Lower lobe of right lung (tissue), 2 donors: Measurements from ENCODE around the gene RNASEL. TPM values are rescaled to one million over a fixed set of nuclear protein-coding genes. Genes with fewer than 3 reads are reported as not detected.
A peak's percentile ranks its signal among the peaks of the same experiment; 100 is the strongest.

Experiments
- ATAC-seq, 2 donors: fragments of 200-7000 bp; cut with Tn5 transposase; one replicate each; pipeline ENCODE4 v1.9.1; 2020 to 2022; ENCODE audit warnings: mild to moderate bottlenecking in 2 of 2, moderate library complexity in 2 of 2
- DNase-seq: peaks from one replicate; pipeline ENCODE4 v3.0.0-alpha.2; 2020
- H3K27ac ChIP-seq: fragments of 200-600 bp; one replicate; pipeline ENCODE4 v1.8.0; 2022
- H3K27me3 ChIP-seq: fragments of 200-600 bp; one replicate; pipeline ENCODE4 v1.8.0; 2022; ENCODE audit warnings: low read depth
- H3K36me3 ChIP-seq: fragments of 200-600 bp; one replicate; pipeline ENCODE4 v1.8.0; 2022; ENCODE audit warnings: mild to moderate bottlenecking
- H3K4me1 ChIP-seq: fragments of 200-600 bp; one replicate; pipeline ENCODE4 v1.8.0; 2022
- H3K4me3 ChIP-seq: fragments of 200-600 bp; one replicate; pipeline ENCODE4 v1.8.0; 2022; ENCODE audit warnings: mild to moderate bottlenecking
- H3K9me3 ChIP-seq: fragments of 200-600 bp; one replicate; pipeline ENCODE4 v1.8.0; 2022
- intact Hi-C: fragments of 100-400 bp; cut with DNase I; formaldehyde crosslinking; loops from one replicate; pipeline ENCODE4 v1.11.0; 2022
- total RNA-seq: library from RNA; stranded (reverse); fragmentation: NEBNext Ultra II Directional; extraction: Animal tissue kit (Norgen Biotek cat#: 25700); gene quantifications from one replicate; pipeline ENCODE4 v1.2.1, GENCODE V29; 2021
- TF ChIP-seq, protein P1 (sequence below): fragments of 200-600 bp; IDR thresholded peaks from one replicate; pipeline ENCODE4 v1.8.0; 2022; ENCODE audit warnings: antibody characterized with exemption, mild to moderate bottlenecking
- donor health status: DM: no; HTN: yes; CAD: no; lungs with severe emphysema.

RNASEL gene
- total RNA-seq, 1 donor from 2014 or later, result 16.5 TPM

DNA sequence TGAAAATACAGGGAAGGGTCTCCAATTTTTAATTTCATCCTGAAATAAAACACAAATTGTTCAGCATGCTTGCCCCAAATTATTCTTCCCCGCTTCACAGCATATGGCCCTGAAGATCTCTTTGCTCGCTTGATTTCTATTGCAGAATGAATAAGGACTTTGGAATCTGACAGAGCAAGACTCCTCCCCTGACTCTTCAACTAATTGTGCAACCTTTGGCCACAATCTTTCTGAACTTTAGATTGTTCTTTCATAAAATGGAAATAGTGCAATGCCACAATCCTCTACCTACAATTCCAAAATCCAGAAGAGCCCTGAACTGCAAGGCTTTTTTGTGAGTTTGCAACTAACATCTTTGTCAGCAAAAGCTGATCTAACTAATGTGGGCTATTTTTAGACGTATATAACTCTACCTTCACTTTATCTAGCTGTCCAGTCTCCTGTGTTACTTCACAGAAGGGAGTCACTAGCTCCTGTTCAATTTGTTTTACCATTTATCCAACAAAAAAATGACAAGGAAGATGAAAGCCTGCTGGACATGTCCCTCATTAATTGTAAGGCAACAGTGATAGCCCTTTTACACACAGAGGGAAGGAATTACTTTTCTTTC is 13.4 kb downstream of the RNASEL start:
- Histone ChIP-seq H3K36me3 (peaks cover 73% of the 10 kb centered on the region), H3K27ac (no peak overlapping the region), H3K4me1 (peaks cover 10% of the 10 kb centered on the region), H3K9me3 (no peaks in the 10 kb centered on the region), H3K27me3 (no peaks in the 10 kb centered on the region), H3K4me3 (no peak overlapping the region)
- TF ChIP-seq, protein P1, sequence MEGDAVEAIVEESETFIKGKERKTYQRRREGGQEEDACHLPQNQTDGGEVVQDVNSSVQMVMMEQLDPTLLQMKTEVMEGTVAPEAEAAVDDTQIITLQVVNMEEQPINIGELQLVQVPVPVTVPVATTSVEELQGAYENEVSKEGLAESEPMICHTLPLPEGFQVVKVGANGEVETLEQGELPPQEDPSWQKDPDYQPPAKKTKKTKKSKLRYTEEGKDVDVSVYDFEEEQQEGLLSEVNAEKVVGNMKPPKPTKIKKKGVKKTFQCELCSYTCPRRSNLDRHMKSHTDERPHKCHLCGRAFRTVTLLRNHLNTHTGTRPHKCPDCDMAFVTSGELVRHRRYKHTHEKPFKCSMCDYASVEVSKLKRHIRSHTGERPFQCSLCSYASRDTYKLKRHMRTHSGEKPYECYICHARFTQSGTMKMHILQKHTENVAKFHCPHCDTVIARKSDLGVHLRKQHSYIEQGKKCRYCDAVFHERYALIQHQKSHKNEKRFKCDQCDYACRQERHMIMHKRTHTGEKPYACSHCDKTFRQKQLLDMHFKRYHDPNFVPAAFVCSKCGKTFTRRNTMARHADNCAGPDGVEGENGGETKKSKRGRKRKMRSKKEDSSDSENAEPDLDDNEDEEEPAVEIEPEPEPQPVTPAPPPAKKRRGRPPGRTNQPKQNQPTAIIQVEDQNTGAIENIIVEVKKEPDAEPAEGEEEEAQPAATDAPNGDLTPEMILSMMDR, result no peak
- DNase-seq (no peak), ATAC-seq (peak in 1 of 2 donors; percentile 61)
- intact Hi-C loops, result no loop called here

DNA sequence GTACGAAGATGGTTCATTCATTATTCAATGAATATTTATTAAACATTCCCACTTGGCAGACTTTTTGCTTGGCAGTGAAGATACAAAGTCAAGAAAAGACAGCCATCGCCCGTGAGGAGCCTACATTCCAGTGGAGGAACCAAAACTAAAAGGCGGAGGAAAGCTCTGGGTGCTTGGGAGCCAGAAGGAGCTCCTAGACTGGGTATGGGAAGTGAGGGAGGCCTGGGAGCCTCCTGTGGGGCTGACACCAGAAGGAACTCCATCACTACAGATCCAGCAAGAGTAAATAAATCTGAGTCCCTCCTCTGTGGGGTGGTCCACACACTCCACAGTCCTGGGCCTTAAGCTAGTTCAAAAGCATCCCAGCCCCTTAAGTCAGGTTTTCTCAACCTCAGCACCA is 14.9 kb downstream of the RNASEL start:
- Histone ChIP-seq H3K27me3 (no peaks in the 10 kb centered on the region), H3K27ac (no peak overlapping the region), H3K36me3 (peaks cover 58% of the 10 kb centered on the region), H3K4me1 (peaks cover 10% of the 10 kb centered on the region), H3K9me3 (no peaks in the 10 kb centered on the region), H3K4me3 (no peak overlapping the region)
- TF ChIP-seq, protein P1, result no peak
- ATAC-seq (no peak), DNase-seq (no peak)
- intact Hi-C loops, result no loop called here

DNA sequence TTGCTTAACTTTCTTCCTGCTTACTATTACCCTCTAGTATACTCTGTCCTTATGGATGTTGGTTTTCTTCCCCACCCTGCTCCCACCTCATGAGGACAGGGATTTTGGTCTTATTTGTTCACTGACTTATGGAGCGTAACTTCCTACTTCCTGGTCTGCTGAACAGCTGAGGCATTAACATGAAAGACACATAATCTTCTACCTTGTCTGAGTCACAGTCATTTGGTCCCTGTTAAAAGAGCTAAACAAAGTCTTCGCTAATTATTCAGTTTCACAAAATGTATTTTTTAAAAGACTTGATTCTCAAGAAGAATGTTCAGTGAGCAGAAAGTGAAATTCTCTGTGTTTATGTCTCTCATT is 18.5 kb downstream of the RNASEL start:
- no peak for ATAC-seq
- Histone ChIP-seq H3K27ac (no peak overlapping the region), H3K4me3 (no peak overlapping the region), H3K4me1 (peaks cover 5% of the 10 kb centered on the region), H3K36me3 (peaks cover 30% of the 10 kb centered on the region), H3K27me3 (no peaks in the 10 kb centered on the region), H3K9me3 (no peaks in the 10 kb centered on the region)
- no peak for DNase-seq
- TF ChIP-seq, protein P1, result no peak
- intact Hi-C loops, result no loop called here

DNA sequence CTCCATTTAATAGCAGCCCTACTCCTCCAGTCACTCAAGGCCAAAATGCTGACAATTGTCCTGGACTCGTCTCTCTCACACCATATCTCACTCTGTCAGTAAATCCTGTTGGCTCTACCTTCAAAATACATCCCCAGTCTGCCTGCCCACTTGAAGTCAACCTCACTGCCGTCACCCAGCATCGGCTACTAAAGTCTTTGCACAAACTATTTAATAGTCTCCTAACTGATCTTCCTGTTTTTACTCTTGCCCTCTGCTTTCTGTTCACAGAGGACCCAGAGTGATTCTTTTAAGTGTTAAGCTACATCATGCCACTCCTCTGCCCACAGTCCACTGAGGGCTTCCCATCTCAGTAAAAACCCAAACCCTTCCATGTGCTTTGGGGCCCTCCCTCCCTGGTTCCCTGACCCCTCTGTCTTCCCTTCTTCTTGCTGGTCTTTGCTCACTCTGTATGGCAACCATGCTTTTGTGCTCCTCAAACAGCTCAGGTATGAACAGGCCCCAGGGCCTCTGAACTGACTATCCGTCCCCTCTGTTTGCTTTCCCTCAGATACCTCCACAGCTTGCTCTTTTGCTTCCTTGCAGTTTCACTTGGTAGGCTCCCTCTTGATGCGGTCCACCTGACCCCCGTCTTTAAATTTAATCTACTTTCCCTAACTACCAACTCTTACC is 19.0 kb downstream of the RNASEL start:
- H3K4me3 ChIP-seq, result no peak overlapping the region
- DNase-seq (no peak), ATAC-seq (no peak)
- no peaks in the 10 kb centered on the region for H3K9me3 ChIP-seq
- no peaks in the 10 kb centered on the region for H3K27me3 ChIP-seq
- TF ChIP-seq, protein P1, result no peak
- H3K36me3 ChIP-seq, result peaks cover 25% of the 10 kb centered on the region
- H3K27ac ChIP-seq, result no peak overlapping the region
- H3K4me1 ChIP-seq, result peaks cover under 1% of the 10 kb centered on the region
- intact Hi-C loops, result no loop called here

DNA sequence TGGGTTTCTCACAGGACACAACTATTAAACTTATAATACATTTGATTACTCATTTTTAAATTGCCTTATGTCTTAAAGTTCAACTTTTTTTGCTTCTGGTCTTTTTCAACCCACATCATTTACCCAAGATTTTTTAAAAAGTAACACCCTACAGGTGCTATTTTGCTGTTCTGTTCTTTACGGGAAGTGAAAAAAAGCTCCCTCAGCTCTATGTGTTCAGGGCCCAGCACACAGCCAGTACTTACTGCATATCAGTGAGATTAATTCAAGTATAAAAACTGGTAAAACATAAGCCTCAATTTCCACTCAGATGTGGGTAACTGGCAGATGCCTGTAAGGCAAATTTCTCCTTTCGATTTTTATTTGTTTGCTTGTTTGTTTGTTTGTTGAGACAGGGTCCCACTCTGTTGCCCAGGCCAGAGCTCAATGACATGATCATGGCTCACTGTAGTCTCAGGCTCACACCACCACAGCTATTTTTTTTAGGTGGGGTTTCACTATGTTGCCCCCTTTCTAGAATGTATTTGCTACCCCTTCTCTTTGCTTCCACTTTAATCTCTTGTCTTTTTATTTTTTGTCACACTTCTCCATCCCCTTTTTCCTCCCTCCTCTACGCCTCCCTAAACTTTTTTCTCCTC is 20.3 kb downstream of the RNASEL start:
- no peak for DNase-seq
- ATAC-seq, result no peak
- H3K27ac ChIP-seq, result no peak overlapping the region
- H3K9me3 ChIP-seq, result no peaks in the 10 kb centered on the region
- H3K36me3 ChIP-seq, result peaks cover 12% of the 10 kb centered on the region
- no peaks in the 10 kb centered on the region for H3K4me1 ChIP-seq
- TF ChIP-seq, protein P1, result no peak
- intact Hi-C loops, result no loop called here
- H3K27me3 ChIP-seq, result no peaks in the 10 kb centered on the region
- no peak overlapping the region for H3K4me3 ChIP-seq
